Activated naive CD8-positive, alpha-beta T cell treated with anti-CD3 and anti-CD28 coated beads, Interleukin-2, amount 50 U/mL, for 24 hours (primary cell): ENCODE data around the gene C11orf68.

Source experiments
- ATAC-seq: fragments of 150-1000 bp; cut with Tn5 transposase; one replicate; pipeline ENCODE4 v1.10.0; 2021
- DNase-seq: peaks from one replicate; pipeline ENCODE4 v3.0.0; 2021
- H3K27ac Mint-ChIP-seq: one replicate; pipeline ENCODE4 v1.8.0; 2021; ENCODE audit warnings: mild to moderate bottlenecking, mixed read lengths
- H3K27me3 Mint-ChIP-seq: one replicate; pipeline ENCODE4 v1.8.0; 2021; ENCODE audit warnings: mixed read lengths
- H3K36me3 Mint-ChIP-seq: one replicate; pipeline ENCODE4 v1.8.0; 2021; ENCODE audit warnings: low read depth, mixed read lengths
- H3K4me1 Mint-ChIP-seq: one replicate; pipeline ENCODE4 v1.8.0; 2021; ENCODE audit warnings: mixed read lengths
- H3K4me3 Mint-ChIP-seq: one replicate; pipeline ENCODE4 v1.8.0; 2021; ENCODE audit warnings: mild to moderate bottlenecking, moderate library complexity, mixed read lengths
- H3K9me3 Mint-ChIP-seq: one replicate; pipeline ENCODE4 v1.8.0; 2021; ENCODE audit warnings: mixed read lengths

C11orf68 gene

DNA sequence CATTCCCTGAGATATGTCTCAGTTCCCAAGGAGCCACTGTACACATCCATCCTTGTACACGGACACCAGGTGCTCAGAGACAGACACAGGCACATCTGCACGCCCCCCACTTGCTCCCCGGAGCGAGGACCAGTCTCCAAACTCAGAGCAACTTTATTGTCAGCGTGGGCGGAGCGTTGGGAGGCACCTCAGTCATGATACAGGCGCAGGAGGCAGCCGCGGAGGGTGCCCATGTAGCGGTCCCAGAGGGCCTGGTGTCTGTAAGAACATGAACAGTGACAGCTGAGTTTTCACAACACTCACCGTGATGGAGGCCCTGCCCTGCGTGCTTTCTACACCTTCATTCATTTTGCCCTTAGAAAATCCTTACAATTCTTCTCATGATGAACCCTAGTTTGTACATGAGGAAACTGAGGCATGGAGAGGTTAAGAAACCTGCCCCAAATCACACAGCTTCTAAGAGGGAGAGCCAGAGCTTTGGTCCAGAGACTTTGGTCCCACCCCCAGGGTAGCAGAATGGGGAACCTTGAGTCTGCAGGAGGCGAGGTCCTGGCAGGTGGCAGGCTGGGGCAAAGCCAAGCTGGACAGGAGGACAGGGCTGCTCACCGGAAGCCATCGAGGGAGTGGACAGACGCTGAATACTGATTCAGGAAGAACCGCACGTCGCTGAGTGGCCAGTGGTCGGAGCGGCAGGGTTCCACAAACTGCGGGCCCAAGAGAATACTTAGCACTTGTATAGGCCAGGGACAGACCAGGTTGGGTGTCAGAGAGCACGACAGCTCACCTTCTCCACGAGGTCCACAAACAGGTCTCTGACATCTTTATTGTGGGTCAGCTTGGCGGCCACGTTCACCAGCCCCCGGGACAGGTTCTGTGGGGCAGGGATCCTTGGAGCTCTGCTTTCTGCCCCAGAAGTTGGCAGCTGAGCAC, 34.8 kb downstream of the C11orf68 start:
- DNase-seq, result no peak
- Mint-ChIP-seq H3K4me3 (no peak overlapping the region), H3K36me3 (peaks cover 28% of the 10 kb centered on the region)

DNA sequence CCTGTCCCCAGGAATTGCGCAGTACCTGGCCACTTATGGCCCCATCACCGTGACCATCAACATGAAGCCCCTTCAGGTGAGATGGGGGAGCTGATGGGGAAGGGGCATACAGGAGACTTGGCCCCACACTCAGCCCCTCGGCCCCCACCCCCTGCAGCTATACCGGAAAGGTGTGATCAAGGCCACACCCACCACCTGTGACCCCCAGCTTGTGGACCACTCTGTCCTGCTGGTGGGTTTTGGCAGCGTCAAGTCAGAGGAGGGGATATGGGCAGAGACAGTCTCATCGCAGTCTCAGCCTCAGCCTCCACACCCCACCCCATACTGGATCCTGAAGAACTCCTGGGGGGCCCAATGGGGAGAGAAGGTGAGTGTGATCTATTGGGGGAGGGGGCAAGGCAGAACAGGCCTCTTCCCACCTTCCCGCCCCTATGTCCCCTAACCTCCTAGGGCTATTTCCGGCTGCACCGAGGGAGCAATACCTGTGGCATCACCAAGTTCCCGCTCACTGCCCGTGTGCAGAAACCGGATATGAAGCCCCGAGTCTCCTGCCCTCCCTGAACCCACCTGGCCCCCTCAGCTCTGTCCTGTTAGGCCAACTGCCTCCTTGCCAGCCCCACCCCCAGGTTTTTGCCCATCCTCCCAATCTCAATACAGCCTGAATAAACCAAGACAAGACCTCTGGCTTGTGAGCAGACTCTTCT, 35.7 kb downstream of the C11orf68 start:
- ATAC-seq, result no peak
- Mint-ChIP-seq H3K36me3 (peaks cover 28% of the 10 kb centered on the region), H3K4me3 (no peak overlapping the region), H3K4me1 (peaks cover 70% of the 10 kb centered on the region), H3K27ac (no peak overlapping the region), H3K27me3 (no peaks in the 10 kb centered on the region), H3K9me3 (no peaks in the 10 kb centered on the region)
- DNase-seq, result no peak

More for the DNA sequence above, 34.8 kb downstream of the C11orf68 start:
- peak overlapping the region; percentile 64 for H3K27ac Mint-ChIP-seq
- H3K27me3 Mint-ChIP-seq, result no peaks in the 10 kb centered on the region
- no peaks in the 10 kb centered on the region for H3K9me3 Mint-ChIP-seq
- no peak for ATAC-seq
- H3K4me1 Mint-ChIP-seq, result peaks cover 70% of the 10 kb centered on the region

DNA sequence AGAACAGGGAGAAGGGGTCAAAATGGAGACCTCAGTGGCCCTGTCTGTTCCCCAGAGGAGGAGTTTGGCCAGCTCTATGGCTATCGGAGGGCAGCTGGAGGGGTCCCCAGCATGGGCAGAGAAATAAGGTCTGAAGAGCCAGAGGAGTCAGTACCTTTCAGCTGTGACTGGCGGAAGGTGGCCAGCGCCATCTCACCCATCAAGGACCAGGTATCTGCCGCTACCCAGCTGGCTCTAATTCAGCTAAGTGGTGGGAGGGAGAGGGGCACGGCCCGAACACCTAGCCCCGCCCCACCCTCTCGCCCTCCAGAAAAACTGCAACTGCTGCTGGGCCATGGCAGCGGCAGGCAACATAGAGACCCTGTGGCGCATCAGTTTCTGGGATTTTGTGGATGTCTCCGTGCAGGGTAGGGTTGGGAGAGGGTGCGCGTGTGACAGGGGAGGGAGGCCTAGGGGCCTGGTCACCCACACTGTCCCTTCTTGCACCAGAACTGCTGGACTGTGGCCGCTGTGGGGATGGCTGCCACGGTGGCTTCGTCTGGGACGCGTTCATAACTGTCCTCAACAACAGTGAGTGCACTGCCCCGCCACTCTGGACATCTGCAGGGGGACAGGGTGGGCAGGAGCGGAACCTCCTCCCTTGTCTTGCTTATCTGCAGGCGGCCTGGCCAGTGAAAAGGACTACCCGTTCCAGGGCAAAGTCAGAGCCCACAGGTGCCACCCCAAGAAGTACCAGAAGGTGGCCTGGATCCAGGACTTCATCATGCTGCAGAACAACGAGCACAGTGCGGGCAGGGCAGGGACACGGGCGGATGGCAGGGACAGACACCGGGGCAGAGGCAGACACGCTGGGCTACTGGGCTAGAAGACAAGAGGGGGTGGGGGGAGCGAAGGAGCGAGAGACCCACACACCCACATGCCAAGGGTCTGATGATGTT, 36.5 kb downstream of the C11orf68 start:
- no peak overlapping the region for H3K4me3 Mint-ChIP-seq
- peaks cover 26% of the 10 kb centered on the region for H3K36me3 Mint-ChIP-seq
- H3K4me1 Mint-ChIP-seq, result peaks cover 71% of the 10 kb centered on the region
- no peaks in the 10 kb centered on the region for H3K27me3 Mint-ChIP-seq
- H3K9me3 Mint-ChIP-seq, result no peaks in the 10 kb centered on the region
- H3K27ac Mint-ChIP-seq, result no peak overlapping the region
- DNase-seq (no peak), ATAC-seq (no peak)

DNA sequence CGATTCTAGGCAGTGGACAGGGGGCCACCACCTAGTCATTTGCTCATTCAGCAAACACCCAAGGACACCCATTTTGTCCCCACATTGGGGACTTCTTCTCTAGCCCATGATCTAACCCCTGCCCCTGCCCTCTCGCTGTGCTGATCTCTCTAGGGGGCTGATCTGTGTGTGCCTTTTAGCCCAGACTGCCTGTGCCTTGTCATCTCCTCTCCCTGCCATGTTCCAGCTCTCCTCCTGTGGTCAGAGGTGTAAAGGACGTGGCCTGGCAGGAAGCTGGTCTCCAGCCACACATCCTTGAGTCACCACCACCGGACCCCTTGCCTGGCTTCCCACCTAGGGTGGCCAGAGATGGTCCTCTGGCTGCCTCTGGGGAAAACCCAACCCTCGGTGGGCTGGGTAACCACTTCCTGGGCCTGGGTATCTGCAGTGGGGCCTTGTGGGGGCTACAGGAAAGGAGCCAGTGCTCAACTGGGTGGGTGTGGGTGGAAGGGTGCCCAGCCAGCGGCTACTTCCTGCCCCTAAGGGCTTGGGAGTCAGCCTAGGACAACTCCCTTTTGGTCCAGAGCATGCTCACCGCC, 37.9 kb downstream of the C11orf68 start:
- peaks cover 18% of the 10 kb centered on the region for H3K36me3 Mint-ChIP-seq
- H3K27me3 Mint-ChIP-seq, result no peaks in the 10 kb centered on the region
- H3K27ac Mint-ChIP-seq, result peak overlapping the region; percentile 81
- peak overlapping the region; percentile 77 for H3K4me3 Mint-ChIP-seq
- ATAC-seq, result peak; percentile 27
- peaks cover 66% of the 10 kb centered on the region for H3K4me1 Mint-ChIP-seq
- H3K9me3 Mint-ChIP-seq, result no peaks in the 10 kb centered on the region
- no peak for DNase-seq

DNA sequence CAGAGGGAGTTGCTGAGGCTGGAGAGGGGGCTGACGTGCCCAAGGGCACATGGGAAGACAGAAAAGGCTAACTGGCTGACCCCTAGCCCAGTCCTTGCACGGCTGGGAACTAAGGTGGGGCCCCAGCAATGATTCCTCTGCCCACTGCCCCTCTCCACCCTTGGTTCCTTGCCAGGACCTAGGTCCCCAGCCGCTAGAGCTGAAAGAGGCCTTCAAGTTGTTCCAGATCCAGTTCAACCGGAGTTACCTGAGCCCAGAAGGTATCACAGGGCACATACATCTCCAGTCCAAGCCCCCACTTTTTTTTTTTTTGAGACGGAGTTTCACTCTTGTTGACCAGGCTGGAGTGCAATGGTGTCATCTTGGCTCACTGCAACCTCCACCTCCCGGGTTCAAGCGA, 38.8 kb downstream of the C11orf68 start:
- H3K4me1 Mint-ChIP-seq, result peaks cover 62% of the 10 kb centered on the region
- peaks cover 13% of the 10 kb centered on the region for H3K36me3 Mint-ChIP-seq
- H3K9me3 Mint-ChIP-seq, result no peaks in the 10 kb centered on the region
- H3K27ac Mint-ChIP-seq, result peak overlapping the region; percentile 81
- no peaks in the 10 kb centered on the region for H3K27me3 Mint-ChIP-seq
- peak overlapping the region; percentile 77 for H3K4me3 Mint-ChIP-seq
- DNase-seq (no peak), ATAC-seq (no peak)

DNA sequence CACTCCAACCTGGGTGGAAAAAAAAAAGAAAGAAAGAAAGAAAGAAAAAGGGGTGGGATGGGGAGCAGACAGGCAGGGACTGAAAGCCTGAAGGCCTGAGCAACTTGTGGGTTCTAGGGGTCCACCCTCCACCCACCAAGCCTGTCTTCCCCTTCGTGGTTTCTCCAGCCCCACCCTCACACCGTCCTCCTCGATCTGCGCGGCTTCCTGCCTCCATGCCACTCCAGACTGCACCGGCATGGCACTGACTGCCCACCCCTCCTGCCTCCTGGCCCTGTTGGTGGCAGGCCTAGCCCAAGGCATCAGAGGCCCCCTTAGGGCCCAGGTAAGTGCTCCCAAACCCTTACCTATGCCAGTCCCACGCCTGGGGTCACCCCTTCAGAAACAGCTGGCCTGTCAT, 39.2 kb downstream of the C11orf68 start, which contains the start of gene CTSW:
TSS of gene CTSW (plus strand) at position 221 of the 400 bp plus-strand sequence. CDS start at position 239, 18 bp downstream.
- peak; percentile 71 for ATAC-seq
- Mint-ChIP-seq H3K4me3 (peak within 1 kb of the TSS; percentile 77), H3K36me3 (peaks cover 11% of the 10 kb centered on the region), H3K4me1 (peaks cover 58% of the 10 kb centered on the region), H3K27ac (peak within 1 kb of the TSS; percentile 81), H3K9me3 (no peaks in the 10 kb centered on the region), H3K27me3 (no peaks in the 10 kb centered on the region)
- peak; percentile 67 for DNase-seq

DNA sequence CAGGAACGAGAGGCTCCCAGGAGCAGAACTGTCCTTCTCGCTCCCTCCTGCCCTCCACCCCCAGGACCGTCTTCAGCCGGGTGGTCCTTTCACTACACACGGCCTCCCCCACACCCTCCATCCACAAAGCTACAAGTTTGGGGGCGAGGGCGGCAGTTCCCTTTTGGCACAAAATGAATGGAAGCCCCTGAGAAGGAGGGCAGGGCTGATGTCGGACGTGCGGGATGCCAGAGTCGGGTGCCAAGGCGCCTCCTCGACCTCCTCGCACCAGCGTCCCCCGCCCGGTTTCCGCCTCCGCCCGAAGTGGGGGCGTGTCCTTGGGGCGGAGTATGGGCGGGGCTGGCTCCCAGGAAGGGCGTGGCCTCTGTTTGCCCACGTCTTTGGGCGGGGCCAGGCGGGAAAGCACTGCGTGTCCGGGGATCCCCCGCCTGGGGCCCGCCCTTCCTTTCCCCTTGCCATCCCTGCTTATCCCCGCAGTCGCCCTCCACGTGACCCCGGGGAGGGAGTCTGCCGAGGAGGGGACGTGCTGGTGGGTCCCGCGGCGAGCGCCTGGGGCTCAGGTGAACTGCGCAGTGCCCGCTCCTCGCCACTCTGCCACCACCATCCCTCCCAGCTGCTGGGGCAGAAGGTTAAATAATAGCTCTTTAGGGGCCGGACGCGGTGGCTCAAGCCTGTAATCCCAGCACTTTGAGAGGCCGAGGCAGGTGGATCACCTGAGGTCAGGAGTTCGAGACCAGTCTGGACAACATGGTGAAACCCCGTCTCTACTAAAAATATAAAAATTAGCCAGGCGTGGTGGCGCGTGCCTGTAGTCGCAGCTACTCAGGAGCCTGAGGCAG, 45.3 kb downstream of the C11orf68 start:
- no peaks in the 10 kb centered on the region for H3K36me3 Mint-ChIP-seq
- H3K4me3 Mint-ChIP-seq, result peak overlapping the region; percentile 87
- no peaks in the 10 kb centered on the region for H3K27me3 Mint-ChIP-seq
- peak overlapping the region; percentile 86 for H3K27ac Mint-ChIP-seq
- DNase-seq, result peak; percentile 98
- no peaks in the 10 kb centered on the region for H3K9me3 Mint-ChIP-seq
- peaks cover 44% of the 10 kb centered on the region for H3K4me1 Mint-ChIP-seq
- peak; percentile 83 for ATAC-seq

DNA sequence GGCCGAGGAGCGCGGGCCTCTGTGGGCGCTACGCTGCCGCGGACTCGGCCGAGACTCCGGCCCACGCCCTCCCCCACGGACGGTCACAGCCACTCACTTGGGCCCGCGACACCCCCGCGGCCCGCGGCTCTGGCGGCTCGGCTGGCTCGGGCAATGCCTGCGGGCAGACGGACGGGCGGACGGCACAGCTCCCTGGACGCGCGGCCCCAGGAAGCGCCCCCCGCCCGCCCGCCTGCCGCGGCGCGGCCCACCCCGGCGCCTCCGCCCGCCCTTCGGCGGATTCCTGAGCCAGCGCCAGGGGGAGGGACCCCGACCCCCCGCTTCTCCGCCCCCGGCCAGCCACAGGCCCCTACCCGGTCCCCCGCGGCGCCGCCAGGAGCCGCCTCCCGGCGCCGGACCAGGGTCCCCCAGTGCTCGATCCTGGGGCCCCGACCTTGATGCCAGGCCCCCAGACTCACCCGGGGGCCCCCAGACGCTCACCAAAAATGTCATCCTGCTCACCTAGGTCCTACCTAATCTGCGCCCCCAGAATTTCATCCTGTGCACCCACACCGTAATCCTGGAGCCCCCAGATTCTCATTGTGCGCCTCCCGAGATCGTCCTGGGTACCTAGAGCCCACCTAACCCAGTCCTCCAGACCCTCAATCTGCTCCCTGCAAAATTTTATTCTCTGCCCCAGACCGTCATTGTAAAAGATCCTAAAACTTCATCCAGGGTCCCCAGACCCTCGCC, 46.1 kb downstream of the C11orf68 start, which contains the start of gene EFEMP2:
TSS of gene EFEMP2 (minus strand) at position 215 of the 732 bp plus-strand sequence. CDS start 446 bp downstream, outside the sequence.
- Mint-ChIP-seq H3K9me3 (no peaks in the 10 kb centered on the region), H3K4me1 (peaks cover 39% of the 10 kb centered on the region), H3K4me3 (peak within 1 kb of the TSS; percentile 87), H3K36me3 (no peaks in the 10 kb centered on the region), H3K27ac (peak within 1 kb of the TSS; percentile 86), H3K27me3 (no peaks in the 10 kb centered on the region)
- ATAC-seq, result no peak
- DNase-seq, result no peak

DNA sequence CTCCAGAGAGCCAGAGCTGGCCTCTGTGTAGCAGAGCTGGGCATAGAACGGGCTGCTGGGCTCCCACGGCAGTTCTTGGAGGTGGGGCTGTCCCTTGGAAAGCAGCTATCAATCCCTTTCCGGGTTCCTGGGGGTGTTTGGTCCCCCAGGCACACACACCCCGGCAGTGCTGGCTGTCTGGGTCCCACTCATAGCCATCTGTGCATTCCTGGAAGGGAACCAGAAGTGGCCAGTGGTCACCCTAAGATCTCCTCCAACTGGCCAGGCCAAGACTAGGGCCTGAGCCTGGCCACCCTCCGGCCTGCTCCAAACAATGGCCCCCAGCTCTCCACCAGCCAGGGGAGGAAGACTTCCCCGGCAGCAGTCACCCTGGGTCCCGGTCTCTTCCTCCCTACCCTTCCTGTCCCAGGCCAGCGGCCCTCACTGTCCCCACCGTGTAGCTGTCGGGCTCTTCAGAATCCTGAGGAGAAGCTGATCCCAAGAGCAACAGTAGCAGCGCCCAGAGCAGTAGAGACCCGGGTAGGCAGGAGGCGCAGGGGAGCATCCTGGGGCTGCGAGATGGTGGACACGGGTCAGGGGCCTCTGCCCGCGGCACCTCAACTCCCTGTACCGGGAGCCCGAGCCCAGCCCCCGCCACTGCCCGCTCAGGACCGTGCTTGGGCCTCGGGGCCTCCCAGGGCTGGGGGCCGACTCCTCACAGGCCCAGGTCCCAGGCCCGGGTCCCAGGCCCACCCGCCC, 46.9 kb downstream of the C11orf68 start:
- Mint-ChIP-seq H3K36me3 (peaks cover 2% of the 10 kb centered on the region), H3K4me3 (no peak overlapping the region), H3K9me3 (no peaks in the 10 kb centered on the region), H3K27ac (no peak overlapping the region), H3K4me1 (peaks cover 31% of the 10 kb centered on the region), H3K27me3 (no peaks in the 10 kb centered on the region)
- DNase-seq, result no peak
- ATAC-seq, result no peak

DNA sequence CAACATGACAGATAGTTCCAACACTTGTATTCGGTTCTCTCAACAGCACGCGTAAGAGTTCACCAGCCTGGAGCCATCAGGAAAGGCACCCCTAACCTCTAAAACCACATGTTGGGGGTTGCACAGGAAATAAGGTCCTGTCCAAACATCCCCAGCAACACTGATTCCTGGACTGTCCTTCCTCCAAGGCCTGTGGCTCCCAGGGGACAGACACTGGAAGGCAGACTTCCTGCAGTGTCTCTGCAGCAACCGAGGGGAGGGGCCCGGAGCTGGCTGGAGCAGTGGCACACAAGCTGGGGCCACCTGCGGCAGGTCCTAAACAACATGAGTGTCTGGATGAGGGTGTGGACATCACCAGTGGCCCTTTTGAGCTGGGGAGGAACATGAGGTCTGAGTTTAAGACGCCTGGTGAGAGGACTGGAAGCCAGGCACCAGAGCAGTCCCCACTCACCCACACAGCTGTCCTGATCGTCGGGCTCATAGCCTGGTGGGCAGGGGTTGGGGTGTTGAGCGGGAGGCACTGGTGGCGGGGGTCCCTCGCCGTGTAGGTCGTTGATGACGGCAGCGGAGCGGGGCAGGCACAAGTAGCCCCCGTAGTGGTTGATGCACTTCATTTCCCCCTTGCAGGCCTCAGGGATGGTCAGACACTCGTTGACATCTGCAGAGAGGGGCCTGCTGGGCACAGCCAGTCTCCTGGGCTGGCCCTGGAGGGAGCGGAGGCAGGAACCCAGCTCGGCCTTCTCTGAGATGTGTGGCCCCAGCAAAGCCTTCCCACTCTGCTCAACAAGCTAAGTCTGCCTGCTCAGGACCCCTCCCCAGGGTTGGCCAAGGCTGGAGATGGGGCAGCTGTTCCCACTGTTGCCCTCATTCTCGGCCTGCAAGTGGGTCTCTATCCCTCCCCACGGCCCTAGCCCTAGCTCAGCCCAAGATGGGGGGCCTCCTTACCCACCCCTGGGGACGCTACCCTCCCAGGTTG, 47.9 kb downstream of the C11orf68 start:
- no peak for ATAC-seq
- Mint-ChIP-seq H3K27me3 (no peaks in the 10 kb centered on the region), H3K4me1 (peaks cover 27% of the 10 kb centered on the region), H3K9me3 (no peaks in the 10 kb centered on the region), H3K4me3 (no peak overlapping the region), H3K36me3 (peaks cover 6% of the 10 kb centered on the region), H3K27ac (no peak overlapping the region)
- DNase-seq, result no peak

DNA sequence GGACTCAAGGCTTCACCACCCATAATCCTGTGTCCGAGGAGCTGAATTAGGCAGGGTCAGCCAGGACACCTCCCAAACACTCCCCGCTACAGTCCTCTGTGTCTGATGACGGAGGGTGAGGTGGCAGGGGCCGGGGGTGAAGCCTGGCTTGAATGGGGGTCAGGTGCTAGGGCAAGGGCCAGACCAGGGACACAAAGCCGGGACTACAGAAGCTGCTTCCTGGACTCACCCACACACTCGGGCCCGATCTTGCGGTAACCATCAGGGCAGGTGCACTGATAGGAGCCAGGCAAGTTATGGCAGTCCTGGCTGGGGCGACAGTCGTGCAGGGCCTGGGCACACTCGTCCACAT, 48.6 kb downstream of the C11orf68 start:
- Mint-ChIP-seq H3K4me1 (peaks cover 27% of the 10 kb centered on the region), H3K27me3 (no peaks in the 10 kb centered on the region), H3K9me3 (no peaks in the 10 kb centered on the region), H3K27ac (no peak overlapping the region), H3K4me3 (no peak overlapping the region), H3K36me3 (peaks cover 6% of the 10 kb centered on the region)
- ATAC-seq, result no peak
- no peak for DNase-seq
